Endothelial cell of umbilical vein (primary cell): ENCODE results near the gene FBLN2. TPM values are rescaled to one million over a fixed set of nuclear protein-coding genes. Genes with fewer than 3 reads are reported as not detected.

Experiments used
- BruUV-seq: library from RNA; stranded (reverse); fragments of 400-500 nt; replicated peaks from 2 replicates; lab custom pipeline; 2021; lab: Mats Ljungman, UMichigan
- CTCF ChIA-PET: fragments of 300-600, 350-600 bp; sonication (Branson Sonifier 250); formaldehyde crosslinking; loops from one replicate; lab custom pipeline; 2021; ENCODE audit warnings: antibody characterized with exemption, inconsistent platforms; lab: Charles Lee
- POLR2A ChIA-PET: fragments of 300-600, 350-600 bp; sonication (Branson Sonifier 250); formaldehyde crosslinking; loops from one replicate; lab custom pipeline; 2021; ENCODE audit warnings: antibody characterized with exemption, inconsistent platforms; lab: Charles Lee
- DNase-seq: peaks from one replicate; pipeline ENCODE4 v3.0.0-alpha.2; 2011; ENCODE audit warnings: low read depth, low spot score
- FAIRE-seq: peaks from 2 replicates; lab custom pipeline; 2011; peaks lifted over from hg19 to GRCh38; lab: Jason Lieb, UNC
- H2AFZ ChIP-seq: 2 replicates; pipeline ENCODE4 v1.6.0; 2012; ENCODE audit warnings: low read depth, low read length, control low read depth, inconsistent platforms
- H3K27ac ChIP-seq: 2 replicates; pipeline ENCODE4 v1.5.1; 2011; ENCODE audit warnings: low read depth, mild to moderate bottlenecking, control low read depth, low read length, moderate library complexity; ENCODE audit not compliant: insufficient read depth
- H3K27me3 ChIP-seq, 2 experiments: 2 replicates each; pipeline versions ENCODE4 v1.6.0 to v1.6.1; 2011; ENCODE audit warnings: low read length in 2 of 2, mixed read lengths in 1 of 2; ENCODE audit not compliant: control insufficient read depth in 2 of 2, insufficient read depth in 2 of 2
- H3K36me3 ChIP-seq, 2 experiments: 2 replicates in 1 of 2; 3 replicates in 1 of 2; pipeline ENCODE4 v1.5.1; 2011; ENCODE audit warnings: low read length in 2 of 2, mild to moderate bottlenecking in 1 of 2, moderate library complexity in 1 of 2; ENCODE audit not compliant: control insufficient read depth in 2 of 2, insufficient read depth in 2 of 2; ENCODE audit errors: extremely low read depth in 1 of 2
- H3K4me1 ChIP-seq: 3 replicates; pipeline ENCODE4 v1.5.1; 2011; ENCODE audit warnings: mild to moderate bottlenecking, low read length; ENCODE audit not compliant: control insufficient read depth, insufficient read depth; ENCODE audit errors: extremely low read depth
- H3K4me2 ChIP-seq: 2 replicates; pipeline ENCODE4 v1.6.1; 2011; ENCODE audit warnings: low read length, control low read depth, mixed read lengths; ENCODE audit not compliant: insufficient read depth
- H3K4me3 ChIP-seq, 3 experiments: fragments of 200-600 bp in 1 of 3; sonication (generic), shearing (Covaris generic) in 1 of 3; replicated peaks in 1 of 3; 2 replicates each; pipeline ENCODE4 v1.5.1; 2011 to 2016; ENCODE audit warnings: control low read depth in 3 of 3, low read length in 3 of 3, mild to moderate bottlenecking in 2 of 3, inconsistent platforms in 1 of 3, low read depth in 1 of 3, moderate library complexity in 1 of 3; ENCODE audit not compliant: insufficient read depth in 1 of 3
- H3K79me2 ChIP-seq: 2 replicates; pipeline ENCODE4 v1.6.0; 2012; ENCODE audit warnings: low read length, inconsistent platforms; ENCODE audit not compliant: control insufficient read depth, insufficient read depth
- H3K9ac ChIP-seq: replicated peaks from 2 replicates; pipeline ENCODE3; 2011; ENCODE audit warnings: low read length, control low read depth; ENCODE audit not compliant: insufficient read depth; ENCODE audit errors: extremely low read depth
- H3K9me1 ChIP-seq: replicated peaks from 3 replicates; pipeline ENCODE4 v1.6.0; 2011; ENCODE audit warnings: mild to moderate bottlenecking, low read length; ENCODE audit not compliant: control insufficient read depth, insufficient read depth; ENCODE audit errors: extremely low read depth
- H3K9me3 ChIP-seq: replicated peaks from 2 replicates; pipeline ENCODE4 v1.5.1; 2012; ENCODE audit warnings: low read length, inconsistent platforms; ENCODE audit not compliant: control insufficient read depth, insufficient read depth
- H4K20me1 ChIP-seq: replicated peaks from 2 replicates; pipeline ENCODE3; 2011; ENCODE audit warnings: mild to moderate bottlenecking, low read length; ENCODE audit not compliant: control insufficient read depth, insufficient read depth; ENCODE audit errors: extremely low read depth
- EZH2 ChIP-seq: IDR thresholded peaks from 2 replicates; pipeline ENCODE4 v1.6.1; 2012; ENCODE audit warnings: borderline replicate concordance, low read depth, mild to moderate bottlenecking, moderate library complexity, low read length, inconsistent platforms; ENCODE audit not compliant: severe bottlenecking
- FOS ChIP-seq: IDR thresholded peaks from 2 replicates; pipeline ENCODE4 v1.6.1; 2011; ENCODE audit warnings: mild to moderate bottlenecking, low read length, moderate library complexity, borderline replicate concordance; ENCODE audit not compliant: insufficient read depth
- GATA2 ChIP-seq: IDR thresholded peaks from 2 replicates; pipeline ENCODE4 v1.7.0; 2011; ENCODE audit warnings: low read depth, mild to moderate bottlenecking, moderate library complexity, mixed read lengths, low read length; ENCODE audit not compliant: insufficient read length, insufficient read depth
- JUN ChIP-seq: IDR thresholded peaks from 2 replicates; pipeline ENCODE4 v1.6.1; 2011; ENCODE audit warnings: borderline replicate concordance, low read depth; ENCODE audit not compliant: insufficient read length, insufficient read depth
- MYC ChIP-seq: IDR thresholded peaks from one replicate; pipeline ENCODE4 v1.6.1; 2011; ENCODE audit warnings: mild to moderate bottlenecking, low read depth, low read length
- POLR2A ChIP-seq: IDR thresholded peaks from 2 replicates; pipeline ENCODE4 v1.6.1; 2012; ENCODE audit warnings: low read depth, mild to moderate bottlenecking, control low read depth, low read length
- POLR2AphosphoS5 ChIP-seq: IDR thresholded peaks from 2 replicates; pipeline ENCODE4 v1.6.1; 2012; ENCODE audit warnings: low read depth, mild to moderate bottlenecking, control low read depth, low read length, moderate library complexity; ENCODE audit not compliant: insufficient read depth
- dilution Hi-C: fragments of 300-500 bp; cut with MboI; formaldehyde crosslinking; loops from one replicate; pipeline ENCODE4 v1.15.0; 2019; ENCODE audit warnings: low sequenced_read_pairs; ENCODE audit not compliant: extremely low pct_ligation_motif_present
- intact Hi-C: fragments of 100-400 bp; cut with micrococcal nuclease; formaldehyde crosslinking; loops from one replicate; pipeline ENCODE4 v1.10.0; 2022
- polyA plus RNA-seq, 4 experiments: library from polyadenylated mRNA; depleted of rRNA in 3 of 4; stranded (reverse) in 3 of 4; unstranded in 1 of 4; fragments of >200 nt; gene quantifications; 2 replicates each; pipeline versions ENCODE4 v1.2.1 to v1.2.3, GENCODE V29; 2011 to 2012; ENCODE audit warnings: missing spikeins in 1 of 4
- total RNA-seq: library from RNA; stranded (reverse); gene quantifications from 2 replicates; pipeline ENCODE4 v1.2.3, GENCODE V29; 2021
- TF ChIP-seq, protein P1 (sequence below), 2 donors: IDR thresholded peaks; 1 replicate in 1 of 2; 2 replicates in 1 of 2; pipeline ENCODE4 v1.5.1; 2011; ENCODE audit warnings: low read length in 2 of 2, mild to moderate bottlenecking in 2 of 2, moderate library complexity in 2 of 2, control low read depth in 1 of 2, inconsistent platforms in 1 of 2, low read depth in 1 of 2; ENCODE audit not compliant: insufficient read depth in 1 of 2; ENCODE audit errors: extremely low read depth in 1 of 2
- TF ChIP-seq, protein P2 (sequence below): IDR thresholded peaks from 2 replicates; pipeline ENCODE4 v1.6.1; 2011; ENCODE audit not compliant: insufficient read depth, insufficient read length

Gene FBLN2
- total and polyA plus RNA-seq, 2 donors (not counting 3 experiments of a cell fraction or from before 2014, with no cell fraction given) = 1.4 to 1.9 TPM

DNA sequence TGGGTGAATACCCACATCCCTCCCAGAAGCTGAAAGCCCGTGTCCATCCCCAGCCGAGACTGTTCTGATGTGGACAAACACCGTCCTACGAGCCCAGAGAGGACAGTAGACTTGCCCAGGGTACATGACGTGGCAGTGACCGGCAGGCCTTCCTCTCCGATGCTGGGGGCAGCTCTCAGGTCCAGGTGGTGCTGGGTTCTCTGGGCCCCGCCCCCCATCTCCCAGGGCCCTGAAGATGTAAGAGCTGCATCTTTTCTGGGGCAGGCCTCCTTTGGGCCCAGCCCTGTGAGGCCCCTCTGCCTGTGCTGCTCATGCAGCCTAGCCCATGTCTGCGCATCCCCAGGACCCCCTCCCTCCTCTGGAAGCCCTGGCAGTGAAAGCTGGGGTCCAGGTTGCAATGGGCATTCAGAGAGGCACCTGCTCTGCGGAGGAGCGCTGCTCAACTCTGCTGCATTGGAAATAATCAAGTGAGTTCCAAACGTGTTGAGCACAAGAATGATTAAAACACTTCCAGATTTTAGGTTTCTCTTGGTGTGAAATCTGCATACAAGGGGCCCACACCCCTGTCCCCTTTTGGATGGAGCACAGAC, 71.9 kb downstream of the FBLN2 start:
- dilution Hi-C loops (no loop called here), intact Hi-C loops (no loop called here)
- Histone ChIP-seq H3K9me1 (no peaks in the 10 kb centered on the region), H3K27me3 (no peaks in the 10 kb centered on the region), H3K79me2 (no peaks in the 10 kb centered on the region), H3K27ac (no peak overlapping the region), H3K9me3 (no peaks in the 10 kb centered on the region), H3K36me3 (no peaks in the 10 kb centered on the region), H4K20me1 (no peaks in the 10 kb centered on the region), H3K4me2 (no peak overlapping the region), H3K4me1 (no peaks in the 10 kb centered on the region), H3K4me3 (no peak overlapping the region), H2AFZ (no peak overlapping the region), H3K9ac (no peak overlapping the region)
- FAIRE-seq = no peak
- POLR2A ChIA-PET = no interaction called here
- BruUV-seq = no TSS peak
- TF ChIP-seq GATA2 (no peak), FOS (no peak)
- CTCF ChIA-PET = interaction anchor here (2.8 kb wide), 1 partner anchor 27 kb away, joined by 9 read pairs; no protein-coding TSS in a partner anchor
- no peak for DNase-seq

DNA sequence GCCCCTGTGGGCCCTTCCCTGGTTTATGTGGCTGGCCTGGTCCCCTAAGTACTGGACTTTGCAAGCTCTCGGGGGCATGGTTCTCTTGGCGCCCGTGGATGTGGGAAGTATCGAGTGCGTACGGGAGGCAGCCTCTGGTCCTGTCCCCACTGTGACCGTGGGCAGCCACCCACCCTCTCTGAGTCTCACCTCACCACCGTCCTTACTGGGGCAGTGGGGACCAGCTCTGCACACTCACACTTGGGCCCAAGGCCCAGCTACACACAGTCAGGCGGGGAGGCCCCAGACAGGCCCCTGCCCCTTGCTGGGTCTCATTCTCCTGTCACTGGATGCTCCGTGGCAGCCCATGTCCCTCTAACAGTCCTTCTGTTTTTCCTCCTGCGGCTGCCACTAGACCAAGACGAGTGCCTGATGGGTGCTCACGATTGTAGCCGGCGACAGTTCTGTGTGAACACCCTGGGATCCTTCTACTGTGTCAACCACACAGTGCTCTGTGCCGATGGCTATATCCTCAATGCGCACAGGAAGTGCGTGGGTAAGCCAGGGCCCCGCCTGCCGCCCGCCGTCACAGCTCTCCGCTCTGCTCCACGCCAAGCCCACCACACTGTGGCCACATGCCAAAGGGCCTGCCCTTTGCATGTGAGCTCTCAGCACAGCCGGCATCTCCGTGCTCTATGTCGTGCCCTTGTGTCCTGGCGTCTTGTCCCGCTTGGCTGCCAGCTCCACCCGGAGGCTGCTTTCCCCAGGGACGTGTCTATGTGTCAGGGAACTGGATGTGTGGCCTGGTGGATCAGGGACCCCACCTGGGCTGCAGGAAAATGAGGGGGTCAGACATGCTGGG, 72.7 kb downstream of the FBLN2 start:
- H4K20me1 ChIP-seq = no peaks in the 10 kb centered on the region
- ChIA-PET CTCF (interaction anchor here (0.6 to 2.8 kb wide), 2 partner anchors 26 to 525 kb away, joined by 3 to 9 read pairs; no protein-coding TSS in a partner anchor), POLR2A (no interaction called here)
- no peak overlapping the region for H3K9ac ChIP-seq
- H3K4me1 ChIP-seq = no peaks in the 10 kb centered on the region
- no peaks in the 10 kb centered on the region for H3K27me3 ChIP-seq
- H3K36me3 ChIP-seq = no peaks in the 10 kb centered on the region
- no peaks in the 10 kb centered on the region for H3K79me2 ChIP-seq
- no peaks in the 10 kb centered on the region for H3K9me3 ChIP-seq
- dilution Hi-C loops (no loop called here), intact Hi-C loops (no loop called here)
- FAIRE-seq = no peak
- no peak overlapping the region for H3K4me3 ChIP-seq
- TF ChIP-seq, protein P1, sequence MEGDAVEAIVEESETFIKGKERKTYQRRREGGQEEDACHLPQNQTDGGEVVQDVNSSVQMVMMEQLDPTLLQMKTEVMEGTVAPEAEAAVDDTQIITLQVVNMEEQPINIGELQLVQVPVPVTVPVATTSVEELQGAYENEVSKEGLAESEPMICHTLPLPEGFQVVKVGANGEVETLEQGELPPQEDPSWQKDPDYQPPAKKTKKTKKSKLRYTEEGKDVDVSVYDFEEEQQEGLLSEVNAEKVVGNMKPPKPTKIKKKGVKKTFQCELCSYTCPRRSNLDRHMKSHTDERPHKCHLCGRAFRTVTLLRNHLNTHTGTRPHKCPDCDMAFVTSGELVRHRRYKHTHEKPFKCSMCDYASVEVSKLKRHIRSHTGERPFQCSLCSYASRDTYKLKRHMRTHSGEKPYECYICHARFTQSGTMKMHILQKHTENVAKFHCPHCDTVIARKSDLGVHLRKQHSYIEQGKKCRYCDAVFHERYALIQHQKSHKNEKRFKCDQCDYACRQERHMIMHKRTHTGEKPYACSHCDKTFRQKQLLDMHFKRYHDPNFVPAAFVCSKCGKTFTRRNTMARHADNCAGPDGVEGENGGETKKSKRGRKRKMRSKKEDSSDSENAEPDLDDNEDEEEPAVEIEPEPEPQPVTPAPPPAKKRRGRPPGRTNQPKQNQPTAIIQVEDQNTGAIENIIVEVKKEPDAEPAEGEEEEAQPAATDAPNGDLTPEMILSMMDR (IDR thresholded peaks at IDR 0.05; ENCODE audit: extremely low read depth in 1 of 2, insufficient read depth in 1 of 2, low read depth in 1 of 2, low read length in 2 of 2) = no peak
- TF ChIP-seq JUN (no peak), POLR2AphosphoS5 (no peak), EZH2 (no peak), GATA2 (no peak), MYC (no peak), POLR2A (no peak), FOS (no peak)
- TF ChIP-seq, protein P2, sequence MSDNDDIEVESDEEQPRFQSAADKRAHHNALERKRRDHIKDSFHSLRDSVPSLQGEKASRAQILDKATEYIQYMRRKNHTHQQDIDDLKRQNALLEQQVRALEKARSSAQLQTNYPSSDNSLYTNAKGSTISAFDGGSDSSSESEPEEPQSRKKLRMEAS = no peak
- DNase-seq = no peak
- no peak overlapping the region for H3K4me2 ChIP-seq
- H3K27ac ChIP-seq = no peak overlapping the region
- H2AFZ ChIP-seq = no peak overlapping the region
- no TSS peak for BruUV-seq
- H3K9me1 ChIP-seq = no peaks in the 10 kb centered on the region
